Endothelial cell of umbilical vein (primary cell): ENCODE results near the gene DDA1. TPM values are rescaled to one million over a fixed set of nuclear protein-coding genes. Genes with fewer than 3 reads are reported as not detected.

Source experiments
- BruUV-seq: library from RNA; stranded (reverse); fragments of 400-500 nt; replicated peaks from 2 replicates; lab custom pipeline; 2021; lab: Mats Ljungman, UMichigan
- CTCF ChIA-PET: fragments of 300-600, 350-600 bp; sonication (Branson Sonifier 250); formaldehyde crosslinking; loops from one replicate; lab custom pipeline; 2021; ENCODE audit warnings: antibody characterized with exemption, inconsistent platforms; lab: Charles Lee
- POLR2A ChIA-PET: fragments of 300-600, 350-600 bp; sonication (Branson Sonifier 250); formaldehyde crosslinking; loops from one replicate; lab custom pipeline; 2021; ENCODE audit warnings: antibody characterized with exemption, inconsistent platforms; lab: Charles Lee
- DNase-seq: peaks from one replicate; pipeline ENCODE4 v3.0.0-alpha.2; 2011; ENCODE audit warnings: low read depth, low spot score
- FAIRE-seq: peaks from 2 replicates; lab custom pipeline; 2011; peaks lifted over from hg19 to GRCh38; lab: Jason Lieb, UNC
- H2AFZ ChIP-seq: 2 replicates; pipeline ENCODE4 v1.6.0; 2012; ENCODE audit warnings: low read depth, low read length, control low read depth, inconsistent platforms
- H3K27ac ChIP-seq: 2 replicates; pipeline ENCODE4 v1.5.1; 2011; ENCODE audit warnings: low read depth, mild to moderate bottlenecking, control low read depth, low read length, moderate library complexity; ENCODE audit not compliant: insufficient read depth
- H3K27me3 ChIP-seq, 2 experiments: 2 replicates each; pipeline versions ENCODE4 v1.6.0 to v1.6.1; 2011; ENCODE audit warnings: low read length in 2 of 2, mixed read lengths in 1 of 2; ENCODE audit not compliant: control insufficient read depth in 2 of 2, insufficient read depth in 2 of 2
- H3K36me3 ChIP-seq, 2 experiments: 2 replicates in 1 of 2; 3 replicates in 1 of 2; pipeline ENCODE4 v1.5.1; 2011; ENCODE audit warnings: low read length in 2 of 2, mild to moderate bottlenecking in 1 of 2, moderate library complexity in 1 of 2; ENCODE audit not compliant: control insufficient read depth in 2 of 2, insufficient read depth in 2 of 2; ENCODE audit errors: extremely low read depth in 1 of 2
- H3K4me1 ChIP-seq: 3 replicates; pipeline ENCODE4 v1.5.1; 2011; ENCODE audit warnings: mild to moderate bottlenecking, low read length; ENCODE audit not compliant: control insufficient read depth, insufficient read depth; ENCODE audit errors: extremely low read depth
- H3K4me2 ChIP-seq: 2 replicates; pipeline ENCODE4 v1.6.1; 2011; ENCODE audit warnings: low read length, control low read depth, mixed read lengths; ENCODE audit not compliant: insufficient read depth
- H3K4me3 ChIP-seq, 3 experiments: fragments of 200-600 bp in 1 of 3; sonication (generic), shearing (Covaris generic) in 1 of 3; replicated peaks in 1 of 3; 2 replicates each; pipeline ENCODE4 v1.5.1; 2011 to 2016; ENCODE audit warnings: control low read depth in 3 of 3, low read length in 3 of 3, mild to moderate bottlenecking in 2 of 3, inconsistent platforms in 1 of 3, low read depth in 1 of 3, moderate library complexity in 1 of 3; ENCODE audit not compliant: insufficient read depth in 1 of 3
- H3K79me2 ChIP-seq: 2 replicates; pipeline ENCODE4 v1.6.0; 2012; ENCODE audit warnings: low read length, inconsistent platforms; ENCODE audit not compliant: control insufficient read depth, insufficient read depth
- H3K9ac ChIP-seq: replicated peaks from 2 replicates; pipeline ENCODE3; 2011; ENCODE audit warnings: low read length, control low read depth; ENCODE audit not compliant: insufficient read depth; ENCODE audit errors: extremely low read depth
- H3K9me1 ChIP-seq: replicated peaks from 3 replicates; pipeline ENCODE4 v1.6.0; 2011; ENCODE audit warnings: mild to moderate bottlenecking, low read length; ENCODE audit not compliant: control insufficient read depth, insufficient read depth; ENCODE audit errors: extremely low read depth
- H3K9me3 ChIP-seq: replicated peaks from 2 replicates; pipeline ENCODE4 v1.5.1; 2012; ENCODE audit warnings: low read length, inconsistent platforms; ENCODE audit not compliant: control insufficient read depth, insufficient read depth
- H4K20me1 ChIP-seq: replicated peaks from 2 replicates; pipeline ENCODE3; 2011; ENCODE audit warnings: mild to moderate bottlenecking, low read length; ENCODE audit not compliant: control insufficient read depth, insufficient read depth; ENCODE audit errors: extremely low read depth
- EZH2 ChIP-seq: IDR thresholded peaks from 2 replicates; pipeline ENCODE4 v1.6.1; 2012; ENCODE audit warnings: borderline replicate concordance, low read depth, mild to moderate bottlenecking, moderate library complexity, low read length, inconsistent platforms; ENCODE audit not compliant: severe bottlenecking
- FOS ChIP-seq: IDR thresholded peaks from 2 replicates; pipeline ENCODE4 v1.6.1; 2011; ENCODE audit warnings: mild to moderate bottlenecking, low read length, moderate library complexity, borderline replicate concordance; ENCODE audit not compliant: insufficient read depth
- GATA2 ChIP-seq: IDR thresholded peaks from 2 replicates; pipeline ENCODE4 v1.7.0; 2011; ENCODE audit warnings: low read depth, mild to moderate bottlenecking, moderate library complexity, mixed read lengths, low read length; ENCODE audit not compliant: insufficient read length, insufficient read depth
- JUN ChIP-seq: IDR thresholded peaks from 2 replicates; pipeline ENCODE4 v1.6.1; 2011; ENCODE audit warnings: borderline replicate concordance, low read depth; ENCODE audit not compliant: insufficient read length, insufficient read depth
- MAX ChIP-seq: IDR thresholded peaks from 2 replicates; pipeline ENCODE4 v1.6.1; 2011; ENCODE audit not compliant: insufficient read depth, insufficient read length
- MYC ChIP-seq: IDR thresholded peaks from one replicate; pipeline ENCODE4 v1.6.1; 2011; ENCODE audit warnings: mild to moderate bottlenecking, low read depth, low read length
- POLR2A ChIP-seq: IDR thresholded peaks from 2 replicates; pipeline ENCODE4 v1.6.1; 2012; ENCODE audit warnings: low read depth, mild to moderate bottlenecking, control low read depth, low read length
- POLR2AphosphoS5 ChIP-seq: IDR thresholded peaks from 2 replicates; pipeline ENCODE4 v1.6.1; 2012; ENCODE audit warnings: low read depth, mild to moderate bottlenecking, control low read depth, low read length, moderate library complexity; ENCODE audit not compliant: insufficient read depth
- dilution Hi-C: fragments of 300-500 bp; cut with MboI; formaldehyde crosslinking; loops from one replicate; pipeline ENCODE4 v1.15.0; 2019; ENCODE audit warnings: low sequenced_read_pairs; ENCODE audit not compliant: extremely low pct_ligation_motif_present
- intact Hi-C: fragments of 100-400 bp; cut with micrococcal nuclease; formaldehyde crosslinking; loops from one replicate; pipeline ENCODE4 v1.10.0; 2022
- polyA plus RNA-seq, 4 experiments: library from polyadenylated mRNA; depleted of rRNA in 3 of 4; stranded (reverse) in 3 of 4; unstranded in 1 of 4; fragments of >200 nt; gene quantifications; 2 replicates each; pipeline versions ENCODE4 v1.2.1 to v1.2.3, GENCODE V29; 2011 to 2012; ENCODE audit warnings: missing spikeins in 1 of 4
- total RNA-seq: library from RNA; stranded (reverse); gene quantifications from 2 replicates; pipeline ENCODE4 v1.2.3, GENCODE V29; 2021
- TF ChIP-seq, protein P1 (sequence below), 2 donors: IDR thresholded peaks; 1 replicate in 1 of 2; 2 replicates in 1 of 2; pipeline ENCODE4 v1.5.1; 2011; ENCODE audit warnings: low read length in 2 of 2, mild to moderate bottlenecking in 2 of 2, moderate library complexity in 2 of 2, control low read depth in 1 of 2, inconsistent platforms in 1 of 2, low read depth in 1 of 2; ENCODE audit not compliant: insufficient read depth in 1 of 2; ENCODE audit errors: extremely low read depth in 1 of 2

The DDA1 gene
- total and polyA plus RNA-seq, 2 donors (not counting 3 experiments of a cell fraction or from before 2014, with no cell fraction given), result 52.9 to 64.7 TPM

DNA sequence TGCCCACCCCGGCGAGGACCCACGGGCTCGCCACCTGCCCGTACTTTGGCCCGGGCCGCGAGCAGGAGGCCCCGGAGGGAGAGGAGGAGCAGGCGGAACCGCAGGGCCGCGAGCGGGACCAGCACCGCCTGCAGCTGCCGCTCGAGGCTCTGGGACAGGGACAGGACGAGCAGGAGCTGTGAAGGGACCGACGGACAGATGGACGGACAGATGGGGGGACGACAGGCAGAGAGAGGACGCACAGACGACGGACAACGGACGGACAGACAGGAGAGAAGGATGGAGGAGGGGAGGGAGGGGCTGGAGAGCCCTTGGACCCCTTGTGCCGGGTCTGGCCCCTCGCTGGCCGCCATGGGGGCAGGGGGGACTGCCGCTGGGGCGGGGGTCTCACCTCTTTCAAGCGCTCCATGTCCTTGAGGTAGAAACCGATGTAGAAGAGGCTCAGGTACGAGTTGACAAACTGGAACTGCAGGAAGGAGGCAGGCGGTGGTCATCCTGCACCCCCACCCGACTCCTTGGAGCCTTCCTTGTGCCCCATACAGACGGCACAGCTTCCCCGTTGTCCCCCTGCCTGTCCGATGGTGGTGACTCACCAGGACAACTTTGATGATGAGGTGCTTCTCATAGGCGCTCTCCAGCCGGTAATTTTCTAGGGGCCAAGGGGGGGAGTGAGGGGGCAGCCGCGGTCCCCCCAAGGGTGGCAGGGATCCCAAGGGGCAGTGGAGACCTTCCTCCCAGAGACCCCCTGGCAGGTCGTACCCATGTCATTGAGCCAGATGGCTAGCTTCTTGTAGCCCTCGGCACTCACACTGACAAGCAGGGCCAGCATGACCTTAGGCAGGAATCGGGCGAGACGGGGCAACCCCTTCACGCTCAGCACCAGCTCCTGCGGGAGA is 20.3 kb downstream of the DDA1 start:
- no peaks in the 10 kb centered on the region for H3K36me3 ChIP-seq
- H3K9me3 ChIP-seq, result no peaks in the 10 kb centered on the region
- H3K27ac ChIP-seq, result no peak overlapping the region
- H3K4me3 ChIP-seq, result no peak overlapping the region
- no peaks in the 10 kb centered on the region for H4K20me1 ChIP-seq
- H2AFZ ChIP-seq, result no peak overlapping the region
- H3K4me2 ChIP-seq, result no peak overlapping the region
- H3K4me1 ChIP-seq, result peaks cover 10% of the 10 kb centered on the region
- ChIA-PET CTCF (interaction anchor here (1.3 kb wide), 1 partner anchor 24 kb away, joined by 4 read pairs; the partner anchor contains the start of gene MRPL34), POLR2A (no interaction called here)
- dilution Hi-C loops, result no loop called here
- DNase-seq (no peak), FAIRE-seq (no peak)
- TF ChIP-seq, protein P1, sequence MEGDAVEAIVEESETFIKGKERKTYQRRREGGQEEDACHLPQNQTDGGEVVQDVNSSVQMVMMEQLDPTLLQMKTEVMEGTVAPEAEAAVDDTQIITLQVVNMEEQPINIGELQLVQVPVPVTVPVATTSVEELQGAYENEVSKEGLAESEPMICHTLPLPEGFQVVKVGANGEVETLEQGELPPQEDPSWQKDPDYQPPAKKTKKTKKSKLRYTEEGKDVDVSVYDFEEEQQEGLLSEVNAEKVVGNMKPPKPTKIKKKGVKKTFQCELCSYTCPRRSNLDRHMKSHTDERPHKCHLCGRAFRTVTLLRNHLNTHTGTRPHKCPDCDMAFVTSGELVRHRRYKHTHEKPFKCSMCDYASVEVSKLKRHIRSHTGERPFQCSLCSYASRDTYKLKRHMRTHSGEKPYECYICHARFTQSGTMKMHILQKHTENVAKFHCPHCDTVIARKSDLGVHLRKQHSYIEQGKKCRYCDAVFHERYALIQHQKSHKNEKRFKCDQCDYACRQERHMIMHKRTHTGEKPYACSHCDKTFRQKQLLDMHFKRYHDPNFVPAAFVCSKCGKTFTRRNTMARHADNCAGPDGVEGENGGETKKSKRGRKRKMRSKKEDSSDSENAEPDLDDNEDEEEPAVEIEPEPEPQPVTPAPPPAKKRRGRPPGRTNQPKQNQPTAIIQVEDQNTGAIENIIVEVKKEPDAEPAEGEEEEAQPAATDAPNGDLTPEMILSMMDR (IDR thresholded peaks at IDR 0.05; ENCODE audit: extremely low read depth in 1 of 2, insufficient read depth in 1 of 2, low read depth in 1 of 2, low read length in 2 of 2), result no peak
- TF ChIP-seq GATA2 (no peak), FOS (no peak), POLR2A (no peak), POLR2AphosphoS5 (no peak), JUN (no peak), EZH2 (no peak), MYC (no peak), MAX (no peak)
- H3K79me2 ChIP-seq, result no peaks in the 10 kb centered on the region
- H3K27me3 ChIP-seq, result peaks cover 4 to 19% of the 10 kb centered on the region in 2 experiments
- BruUV-seq, result no TSS peak
- no peaks in the 10 kb centered on the region for H3K9me1 ChIP-seq
- intact Hi-C loops, result no loop called here
- no peak overlapping the region for H3K9ac ChIP-seq
